HepG2 (cell line): ENCODE data around the gene AKT2. TPM values are rescaled to one million over a fixed set of nuclear protein-coding genes. Genes with fewer than 3 reads are reported as not detected.

Experiments
- HBP1 ChIP-seq: IDR thresholded peaks from 2 replicates; pipeline ENCODE4 v1.6.1; 2016; ENCODE audit warnings: low read depth, control low read depth
- HNF1A ChIP-seq, 2 experiments: sonication (generic) in 1 of 2; formaldehyde crosslinking in 1 of 2; IDR thresholded peaks; 2 replicates each; pipeline versions ENCODE4 v1.4.0 to v1.6.1; 2016 to 2020; ENCODE audit warnings: borderline replicate concordance in 1 of 2, low read depth in 1 of 2, mild to moderate bottlenecking in 1 of 2, missing genetic modification reagents in 1 of 2
- MAFF ChIP-seq: IDR thresholded peaks from 2 replicates; pipeline ENCODE4 v1.6.1; 2011; ENCODE audit warnings: low read depth, low read length, improper control_type of control experiment
- MTF2 ChIP-seq: sonication (generic); formaldehyde crosslinking; IDR thresholded peaks from 2 replicates; pipeline ENCODE4 v1.5.0; 2020; ENCODE audit warnings: missing genetic modification reagents, borderline replicate concordance
- PBX3 ChIP-seq: sonication (generic); formaldehyde crosslinking; IDR thresholded peaks from 2 replicates; pipeline ENCODE4 v1.8.1; 2023; ENCODE audit warnings: missing genetic modification reagents, inconsistent platforms, borderline replicate concordance
- RARG ChIP-seq: sonication (generic); formaldehyde crosslinking; IDR thresholded peaks from 2 replicates; pipeline ENCODE4 v1.4.0; 2020; ENCODE audit warnings: low read depth, mild to moderate bottlenecking, missing genetic modification reagents
- ZKSCAN1 ChIP-seq: fragments of 150-350 bp; IDR thresholded peaks from 2 replicates; pipeline ENCODE4 v1.6.1; 2014; ENCODE audit warnings: low read length
- ZNF550 ChIP-seq: sonication (generic); formaldehyde crosslinking; IDR thresholded peaks from 2 replicates; pipeline ENCODE4 v1.4.0; 2020; ENCODE audit warnings: mild to moderate bottlenecking, missing genetic modification reagents, borderline replicate concordance
- ZNF746 ChIP-seq: sonication (generic); formaldehyde crosslinking; IDR thresholded peaks from 2 replicates; pipeline ENCODE4 v1.8.0; 2022; ENCODE audit warnings: mild to moderate bottlenecking, missing genetic modification reagents
- polyA plus RNA-seq, 8 experiments: library from polyadenylated mRNA; depleted of rRNA in 3 of 8; stranded (reverse) in 7 of 8; unstranded in 1 of 8; fragments of >200 nt; fragmentation: Illumina TruSeq in 4 of 8; extraction: Trizol in 4 of 8; gene quantifications; 2 replicates each; pipeline versions ENCODE4 v1.2.1 to v1.2.3, GENCODE V29; 2011 to 2016; ENCODE audit warnings: low read depth in 4 of 8, missing spikeins in 1 of 8, mixed read lengths in 1 of 8; ENCODE audit not compliant: insufficient read depth in 1 of 8
- total RNA-seq, 5 experiments: library from RNA; depleted of rRNA; stranded (reverse); fragments of >200 nt; fragmentation: Illumina TruSeq; extraction: Trizol; gene quantifications; 2 replicates each; pipeline ENCODE4 v1.2.3, GENCODE V29; 2016; ENCODE audit warnings: low read depth in 1 of 5

The AKT2 gene
- total and polyA plus RNA-seq, 2 of the 13 experiments (the other 11 are each of a cell fraction or from before 2014, with no cell fraction given): 82.1 to 173 TPM

DNA sequence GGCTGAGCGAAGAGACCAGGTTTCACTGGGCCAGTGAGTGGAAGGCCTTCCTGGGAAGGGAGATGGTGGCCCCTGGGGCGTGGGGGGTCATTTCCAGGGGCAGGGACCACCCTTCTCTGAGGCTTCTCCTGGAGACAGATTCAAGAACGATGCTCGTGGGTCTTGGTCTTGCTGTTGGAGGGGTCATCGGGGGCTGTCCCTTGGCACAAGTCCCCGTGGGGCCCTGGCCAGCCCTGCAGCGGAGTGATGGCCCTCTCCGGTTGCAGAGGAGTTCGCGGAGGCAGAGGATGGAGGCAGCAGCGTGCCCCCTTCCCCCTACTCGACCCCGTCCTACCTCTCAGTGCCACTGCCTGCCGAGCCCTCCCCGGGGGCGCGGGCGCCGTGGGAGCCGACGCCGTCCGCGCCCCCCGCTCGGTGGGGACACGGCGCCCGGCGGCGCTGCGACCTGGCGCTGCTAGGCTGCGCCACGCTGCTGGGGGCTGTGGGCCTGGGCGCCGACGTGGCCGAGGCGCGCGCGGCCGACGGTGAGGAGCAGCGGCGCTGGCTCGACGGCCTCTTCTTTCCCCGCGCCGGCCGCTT, 71.8 kb downstream of the AKT2 start (continued):
- TF ChIP-seq HBP1 (CRISPR knock-in tag) (no peak), MTF2 (no peak), HNF1A (IDR thresholded peaks at IDR 0.05; ENCODE audit: low read depth) (no peak), HNF1A (CRISPR knock-in tag; IDR thresholded peaks at IDR 0.05; ENCODE audit: borderline replicate concordance) (no peak), ZNF746 (CRISPR knock-in tag) (no peak), ZKSCAN1 (no peak), ZNF550 (CRISPR knock-in tag) (no peak), MAFF (no peak), RARG (CRISPR knock-in tag) (no peak), PBX3 (no peak)
- TF ChIP-seq, all 625 proteins: peak for 0
